GM12801 (cell line): ENCODE results near the gene PFKL.

Experiments
- TF ChIP-seq, protein P1 (sequence below): IDR thresholded peaks from one replicate; pipeline ENCODE4 v1.5.1; 2011; ENCODE audit warnings: control low read depth; ENCODE audit not compliant: insufficient read length; ENCODE audit errors: extremely low read depth

The PFKL gene

DNA sequence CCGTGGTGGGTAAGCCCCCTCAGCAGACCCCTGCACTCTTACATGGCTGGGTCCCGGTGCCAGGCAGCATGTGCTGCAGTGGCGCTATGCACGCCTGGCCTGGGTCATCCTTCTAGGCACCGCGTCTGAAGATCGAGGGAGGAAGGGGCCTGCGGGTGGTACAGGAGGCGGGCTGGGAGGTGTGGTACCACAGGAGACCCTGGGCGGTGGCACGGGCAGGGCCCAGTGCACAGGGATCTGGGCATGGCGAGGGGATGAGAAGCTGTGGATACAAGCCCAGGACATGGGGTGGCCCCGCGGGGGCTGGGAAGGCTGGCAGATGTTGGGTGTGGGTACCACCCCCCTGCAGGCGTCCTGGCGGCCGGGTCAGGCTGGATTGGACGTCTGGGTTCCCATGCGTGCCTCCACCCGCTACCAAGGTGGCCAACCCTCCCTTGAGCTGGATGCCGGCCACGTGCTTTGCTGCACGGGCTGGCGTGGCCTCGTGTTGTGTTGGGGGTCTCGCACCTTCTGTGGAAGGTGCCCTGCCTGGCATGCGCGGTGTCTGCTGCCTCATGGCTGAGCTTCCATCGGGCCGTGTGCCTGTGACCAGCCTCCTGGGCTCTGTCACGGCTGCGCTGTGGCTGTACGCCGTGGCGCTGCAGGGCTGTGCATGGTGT is 19.7 kb downstream of the PFKL start:
- TF ChIP-seq, protein P1, sequence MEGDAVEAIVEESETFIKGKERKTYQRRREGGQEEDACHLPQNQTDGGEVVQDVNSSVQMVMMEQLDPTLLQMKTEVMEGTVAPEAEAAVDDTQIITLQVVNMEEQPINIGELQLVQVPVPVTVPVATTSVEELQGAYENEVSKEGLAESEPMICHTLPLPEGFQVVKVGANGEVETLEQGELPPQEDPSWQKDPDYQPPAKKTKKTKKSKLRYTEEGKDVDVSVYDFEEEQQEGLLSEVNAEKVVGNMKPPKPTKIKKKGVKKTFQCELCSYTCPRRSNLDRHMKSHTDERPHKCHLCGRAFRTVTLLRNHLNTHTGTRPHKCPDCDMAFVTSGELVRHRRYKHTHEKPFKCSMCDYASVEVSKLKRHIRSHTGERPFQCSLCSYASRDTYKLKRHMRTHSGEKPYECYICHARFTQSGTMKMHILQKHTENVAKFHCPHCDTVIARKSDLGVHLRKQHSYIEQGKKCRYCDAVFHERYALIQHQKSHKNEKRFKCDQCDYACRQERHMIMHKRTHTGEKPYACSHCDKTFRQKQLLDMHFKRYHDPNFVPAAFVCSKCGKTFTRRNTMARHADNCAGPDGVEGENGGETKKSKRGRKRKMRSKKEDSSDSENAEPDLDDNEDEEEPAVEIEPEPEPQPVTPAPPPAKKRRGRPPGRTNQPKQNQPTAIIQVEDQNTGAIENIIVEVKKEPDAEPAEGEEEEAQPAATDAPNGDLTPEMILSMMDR = no peak

DNA sequence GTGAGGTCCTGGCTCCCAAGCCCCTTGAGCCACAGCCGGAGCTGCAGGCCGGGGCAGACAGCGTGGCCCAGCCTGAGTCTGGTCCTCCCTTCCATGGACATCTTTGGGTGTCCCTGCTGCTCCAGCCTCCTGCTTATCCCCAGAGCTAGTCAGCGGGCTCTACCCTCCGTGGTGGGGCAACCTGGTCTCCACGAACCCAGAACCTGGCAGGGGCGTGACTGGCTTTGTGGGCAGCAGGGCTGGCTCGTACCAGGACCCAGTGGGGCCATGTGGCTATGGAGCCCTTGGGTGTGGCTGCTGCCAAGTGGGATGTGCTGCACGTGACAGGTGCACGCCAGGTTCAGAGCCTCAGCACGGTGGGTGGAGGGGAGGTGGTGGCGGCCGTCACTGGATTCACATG is 21.0 kb downstream of the PFKL start:
- TF ChIP-seq, protein P1 = no peak

DNA sequence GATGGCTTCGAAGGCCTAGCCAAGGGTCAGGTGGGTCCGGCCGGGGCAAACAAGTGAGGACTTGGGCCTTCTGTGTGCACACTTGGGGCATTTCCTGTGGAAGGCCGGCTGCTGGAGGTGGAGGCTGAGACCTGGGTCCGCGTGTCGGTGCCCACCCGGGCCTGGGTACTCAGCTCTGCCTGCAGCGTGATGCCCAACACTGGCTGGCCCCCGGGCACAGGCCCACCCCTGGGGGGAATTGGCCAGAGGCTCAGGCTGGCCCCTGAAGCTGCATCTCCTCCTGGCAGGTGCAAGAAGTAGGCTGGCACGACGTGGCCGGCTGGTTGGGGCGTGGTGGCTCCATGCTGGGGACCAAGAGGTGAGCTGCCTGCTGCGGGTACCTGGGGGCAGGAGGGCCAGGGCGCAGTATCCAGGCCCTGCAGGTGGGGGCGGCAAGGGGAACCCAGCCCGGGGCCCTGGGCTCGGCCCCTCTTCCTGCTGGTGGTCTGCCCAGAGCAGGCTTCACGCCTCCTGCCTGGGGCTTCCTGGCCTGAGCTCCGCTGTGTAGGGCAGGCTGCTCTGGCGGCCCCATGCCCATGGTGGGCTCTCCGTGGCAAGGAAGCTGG is 22.1 kb downstream of the PFKL start:
- TF ChIP-seq, protein P1 = no peak

DNA sequence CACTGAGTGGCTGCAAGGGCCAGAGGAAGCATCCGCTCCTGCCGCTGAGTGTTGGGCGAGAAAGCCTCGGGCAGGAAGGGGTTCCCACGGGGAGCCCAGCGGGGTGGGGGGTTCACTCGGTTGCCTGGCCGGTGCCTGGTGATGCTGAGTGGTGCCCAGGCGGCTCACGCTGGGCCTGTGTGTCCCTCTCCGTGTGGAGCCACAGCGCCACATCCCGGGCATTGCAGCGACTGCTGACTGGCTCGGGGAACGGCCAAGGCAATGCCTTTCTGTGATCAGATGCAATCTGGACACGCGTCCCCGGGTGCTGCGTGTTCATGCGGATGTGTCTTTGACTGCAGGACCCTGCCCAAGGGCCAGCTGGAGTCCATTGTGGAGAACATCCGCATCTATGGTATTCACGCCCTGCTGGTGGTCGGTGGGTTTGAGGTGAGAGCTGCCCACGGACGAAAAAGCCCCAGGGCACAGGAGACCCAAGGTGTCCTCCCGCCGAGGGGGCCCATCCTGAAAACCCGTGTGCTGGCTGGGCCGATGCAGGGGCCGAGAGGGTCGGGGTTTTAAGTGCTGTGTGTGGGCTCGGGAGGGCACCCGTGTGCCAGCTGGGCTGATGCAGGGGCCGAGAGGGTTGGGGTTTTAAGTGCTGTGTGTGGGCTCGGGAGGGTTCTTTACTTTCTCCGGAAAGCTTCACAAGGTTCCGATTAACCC is 22.9 kb downstream of the PFKL start:
- TF ChIP-seq, protein P1 = no peak

DNA sequence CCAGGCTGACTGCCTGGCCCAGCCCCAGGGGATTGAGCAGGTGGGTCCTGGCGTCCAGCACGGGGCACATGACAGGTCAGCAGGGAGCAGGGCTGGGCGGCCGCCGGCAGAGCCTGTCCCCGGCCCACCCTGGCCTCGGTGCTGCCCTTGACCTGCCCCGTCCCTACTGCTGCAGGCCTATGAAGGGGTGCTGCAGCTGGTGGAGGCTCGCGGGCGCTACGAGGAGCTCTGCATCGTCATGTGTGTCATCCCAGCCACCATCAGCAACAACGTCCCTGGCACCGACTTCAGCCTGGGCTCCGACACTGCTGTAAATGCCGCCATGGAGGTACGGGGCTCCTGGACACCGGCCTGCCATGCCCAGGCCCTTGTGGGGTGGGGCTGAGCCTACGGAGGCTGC is 23.7 kb downstream of the PFKL start:
- TF ChIP-seq, protein P1 = no peak

DNA sequence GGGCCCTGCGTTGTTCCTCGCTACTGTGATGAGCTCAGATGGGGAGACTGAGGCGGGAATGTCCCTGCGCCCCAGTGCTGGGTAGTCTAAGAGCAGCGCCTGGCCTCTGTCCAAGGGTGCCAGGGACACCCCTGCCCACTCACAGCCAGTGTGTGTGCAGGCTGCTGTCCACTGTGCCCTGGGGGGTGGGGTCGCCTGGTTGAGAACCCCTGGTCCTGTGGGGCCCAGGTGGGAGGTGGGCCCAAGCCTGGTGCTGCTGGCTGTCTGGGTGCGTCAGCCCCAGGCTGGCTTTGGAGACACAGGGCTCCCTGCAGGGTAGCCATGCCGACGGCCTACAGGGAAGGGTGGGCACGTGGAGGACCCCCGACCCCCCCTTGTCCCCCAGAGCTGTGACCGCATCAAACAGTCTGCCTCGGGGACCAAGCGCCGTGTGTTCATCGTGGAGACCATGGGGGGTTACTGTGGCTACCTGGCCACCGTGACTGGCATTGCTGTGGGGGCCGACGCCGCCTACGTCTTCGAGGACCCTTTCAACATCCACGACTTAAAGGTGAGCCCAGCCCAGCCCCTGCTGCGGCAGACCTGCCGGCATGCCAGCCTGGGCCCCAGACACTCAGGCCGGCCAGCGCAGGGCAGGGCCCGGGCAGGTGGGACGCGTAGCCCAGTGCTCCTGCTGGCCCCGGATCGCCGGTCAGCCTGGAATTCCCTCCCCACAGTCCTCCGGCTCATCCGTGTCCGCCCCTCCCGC is 24.4 kb downstream of the PFKL start:
- TF ChIP-seq, protein P1 = no peak

DNA sequence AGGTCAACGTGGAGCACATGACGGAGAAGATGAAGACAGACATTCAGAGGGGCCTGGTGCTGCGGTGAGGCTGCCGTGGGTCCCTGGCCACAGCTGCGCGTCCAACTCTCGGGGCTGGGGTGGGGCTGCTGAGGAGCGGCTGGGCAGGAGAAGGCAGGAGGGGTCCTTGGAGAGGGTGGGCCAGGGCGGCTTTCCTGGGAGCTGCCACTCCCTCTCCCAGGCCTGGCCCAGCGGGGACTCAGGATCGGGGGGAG is 24.9 kb downstream of the PFKL start:
- TF ChIP-seq, protein P1 = no peak
